Loucy (cell line): ENCODE measurements around the gene SCRT2.

Experiments used
- H2AFZ ChIP-seq: fragments of 200-600 bp; sonication (generic); 2 replicates; pipeline ENCODE4 v1.6.0; 2016; ENCODE audit warnings: antibody characterized with exemption, mild to moderate bottlenecking, low read length, moderate library complexity
- H3F3A ChIP-seq: fragments of 200-600 bp; 2 replicates; pipeline ENCODE4 v1.6.0; 2016; ENCODE audit warnings: antibody characterized with exemption, low read depth, mild to moderate bottlenecking
- H3K27me3 ChIP-seq: fragments of 200-600 bp; sonication (generic); 2 replicates; pipeline ENCODE4 v1.6.1; 2014; ENCODE audit warnings: low read length, mild to moderate bottlenecking; ENCODE audit not compliant: insufficient read depth, poor library complexity, severe bottlenecking
- H3K36me3 ChIP-seq: fragments of 200-600 bp; sonication (generic); 2 replicates; pipeline ENCODE4 v1.6.1; 2016; ENCODE audit warnings: low read length; ENCODE audit not compliant: insufficient read depth
- H3K4me1 ChIP-seq: fragments of 200-600 bp; sonication (generic); 2 replicates; pipeline ENCODE4 v1.5.1; 2014; ENCODE audit warnings: low read length, mild to moderate bottlenecking; ENCODE audit not compliant: insufficient read depth, poor library complexity, severe bottlenecking
- H3K4me2 ChIP-seq: fragments of 200-600 bp; sonication (generic); 2 replicates; pipeline ENCODE4 v1.6.0; 2014; ENCODE audit warnings: antibody characterized with exemption, low read length, low read depth, mild to moderate bottlenecking; ENCODE audit not compliant: poor library complexity, severe bottlenecking
- H3K4me3 ChIP-seq: fragments of 200-600 bp; sonication (generic); 2 replicates; pipeline ENCODE4 v1.5.1; 2014; ENCODE audit warnings: low read length, mild to moderate bottlenecking, mixed read lengths; ENCODE audit not compliant: poor library complexity, severe bottlenecking
- H3K79me2 ChIP-seq: fragments of 200-600 bp; sonication (generic); 2 replicates; pipeline ENCODE4 v1.6.1; 2014; ENCODE audit warnings: low read length; ENCODE audit not compliant: insufficient read depth
- H3K9ac ChIP-seq: fragments of 200-600 bp; sonication (generic); 2 replicates; pipeline ENCODE4 v1.6.0; 2014; ENCODE audit warnings: mild to moderate bottlenecking, low read depth, low read length, moderate library complexity; ENCODE audit not compliant: poor library complexity, severe bottlenecking
- H3K9me2 ChIP-seq: fragments of 200-600 bp; sonication (generic); replicated peaks from 2 replicates; pipeline ENCODE4 v1.6.1; 2016; ENCODE audit warnings: low read depth, low read length, mixed read lengths
- H3K9me3 ChIP-seq: fragments of 200-600 bp; sonication (generic); 2 replicates; pipeline ENCODE4 v1.6.1; 2014; ENCODE audit warnings: mild to moderate bottlenecking, antibody characterized with exemption, low read length, low read depth; ENCODE audit not compliant: insufficient read depth
- H4K20me1 ChIP-seq: fragments of 200-600 bp; sonication (generic); 2 replicates; pipeline ENCODE4 v1.6.0; 2014; ENCODE audit warnings: antibody characterized with exemption, low read length, mild to moderate bottlenecking; ENCODE audit not compliant: insufficient read depth, poor library complexity, severe bottlenecking
- EZH2phosphoT487 ChIP-seq: fragments of 200-600 bp; IDR thresholded peaks from 2 replicates; pipeline ENCODE4 v1.6.1; 2018; ENCODE audit warnings: antibody characterized with exemption, mild to moderate bottlenecking, moderate library complexity, borderline replicate concordance
- TF ChIP-seq, protein P1 (sequence below): fragments of 200-600 bp; sonication (generic); conservative IDR thresholded peaks from 2 replicates; pipeline ENCODE4 v1.5.1; 2014; ENCODE audit warnings: mild to moderate bottlenecking, antibody characterized with exemption, low read length

SCRT2 gene

GRCh38 chr20:668638-669037, 7.0 kb downstream of the SCRT2 start:
- Histone ChIP-seq H4K20me1 (no peaks in the 10 kb centered on the region), H3K9ac (no peak overlapping the region), H3K36me3 (no peaks in the 10 kb centered on the region), H3K9me2 (no peaks in the 10 kb centered on the region), H3K4me3 (no peak overlapping the region), H2AFZ (no peak overlapping the region), H3K4me2 (no peak overlapping the region), H3K79me2 (no peaks in the 10 kb centered on the region), H3K4me1 (peaks cover 13% of the 10 kb centered on the region), H3F3A (no peaks in the 10 kb centered on the region), H3K9me3 (no peaks in the 10 kb centered on the region), H3K27me3 (no peaks in the 10 kb centered on the region)
- TF ChIP-seq, protein P1, sequence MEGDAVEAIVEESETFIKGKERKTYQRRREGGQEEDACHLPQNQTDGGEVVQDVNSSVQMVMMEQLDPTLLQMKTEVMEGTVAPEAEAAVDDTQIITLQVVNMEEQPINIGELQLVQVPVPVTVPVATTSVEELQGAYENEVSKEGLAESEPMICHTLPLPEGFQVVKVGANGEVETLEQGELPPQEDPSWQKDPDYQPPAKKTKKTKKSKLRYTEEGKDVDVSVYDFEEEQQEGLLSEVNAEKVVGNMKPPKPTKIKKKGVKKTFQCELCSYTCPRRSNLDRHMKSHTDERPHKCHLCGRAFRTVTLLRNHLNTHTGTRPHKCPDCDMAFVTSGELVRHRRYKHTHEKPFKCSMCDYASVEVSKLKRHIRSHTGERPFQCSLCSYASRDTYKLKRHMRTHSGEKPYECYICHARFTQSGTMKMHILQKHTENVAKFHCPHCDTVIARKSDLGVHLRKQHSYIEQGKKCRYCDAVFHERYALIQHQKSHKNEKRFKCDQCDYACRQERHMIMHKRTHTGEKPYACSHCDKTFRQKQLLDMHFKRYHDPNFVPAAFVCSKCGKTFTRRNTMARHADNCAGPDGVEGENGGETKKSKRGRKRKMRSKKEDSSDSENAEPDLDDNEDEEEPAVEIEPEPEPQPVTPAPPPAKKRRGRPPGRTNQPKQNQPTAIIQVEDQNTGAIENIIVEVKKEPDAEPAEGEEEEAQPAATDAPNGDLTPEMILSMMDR: no peak
- no peak for TF ChIP-seq EZH2phosphoT487

DNA sequence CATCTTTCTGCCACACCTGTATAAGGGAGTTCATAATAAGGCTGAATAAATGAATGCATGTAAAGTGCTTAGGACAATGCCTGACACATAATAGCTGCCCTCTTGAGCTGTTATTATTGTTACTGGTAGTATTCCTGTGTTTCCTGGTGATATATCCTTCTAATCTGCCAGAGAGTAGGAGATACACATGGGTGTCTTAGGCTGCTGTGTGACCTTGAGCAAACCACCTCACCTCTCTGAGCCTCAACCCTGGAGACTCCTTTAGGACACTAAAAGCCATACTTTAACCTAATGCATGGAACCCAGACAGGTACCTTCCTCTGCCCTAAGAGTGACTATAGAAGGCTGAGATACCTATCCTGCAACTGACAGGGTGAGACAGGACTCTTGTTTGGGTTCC, 7.6 kb downstream of the SCRT2 start:
- Histone ChIP-seq H3K79me2 (no peaks in the 10 kb centered on the region), H3K27me3 (no peaks in the 10 kb centered on the region), H3K4me3 (no peak overlapping the region), H3K4me1 (peaks cover 13% of the 10 kb centered on the region), H3K36me3 (no peaks in the 10 kb centered on the region), H2AFZ (no peak overlapping the region), H3K9me3 (no peaks in the 10 kb centered on the region), H4K20me1 (no peaks in the 10 kb centered on the region), H3K9me2 (no peaks in the 10 kb centered on the region), H3K9ac (no peak overlapping the region), H3K4me2 (no peak overlapping the region), H3F3A (no peaks in the 10 kb centered on the region)
- TF ChIP-seq, protein P1: no peak
- no peak for TF ChIP-seq EZH2phosphoT487

GRCh38 chr20:667351-668034, 8.1 kb downstream of the SCRT2 start:
- Histone ChIP-seq H3K36me3 (no peaks in the 10 kb centered on the region), H3K4me3 (no peak overlapping the region), H3K27me3 (no peaks in the 10 kb centered on the region), H4K20me1 (no peaks in the 10 kb centered on the region), H3F3A (no peaks in the 10 kb centered on the region), H2AFZ (no peak overlapping the region), H3K4me2 (no peak overlapping the region), H3K9me2 (no peaks in the 10 kb centered on the region), H3K9ac (no peak overlapping the region), H3K79me2 (no peaks in the 10 kb centered on the region), H3K4me1 (peaks cover 13% of the 10 kb centered on the region), H3K9me3 (no peaks in the 10 kb centered on the region)
- TF ChIP-seq, protein P1: peak; percentile 99
- no peak for TF ChIP-seq EZH2phosphoT487
